Measurements from ENCODE around the gene CYP20A1. TPM values are rescaled to one million over a fixed set of nuclear protein-coding genes. Genes with fewer than 3 reads are reported as not detected.
"Not testable (repeated sequence)": the region's sequence is repeated elsewhere in the genome, so short reads cannot be mapped to it uniquely, and the experiment has no call there.

The CYP20A1 gene, protein sequence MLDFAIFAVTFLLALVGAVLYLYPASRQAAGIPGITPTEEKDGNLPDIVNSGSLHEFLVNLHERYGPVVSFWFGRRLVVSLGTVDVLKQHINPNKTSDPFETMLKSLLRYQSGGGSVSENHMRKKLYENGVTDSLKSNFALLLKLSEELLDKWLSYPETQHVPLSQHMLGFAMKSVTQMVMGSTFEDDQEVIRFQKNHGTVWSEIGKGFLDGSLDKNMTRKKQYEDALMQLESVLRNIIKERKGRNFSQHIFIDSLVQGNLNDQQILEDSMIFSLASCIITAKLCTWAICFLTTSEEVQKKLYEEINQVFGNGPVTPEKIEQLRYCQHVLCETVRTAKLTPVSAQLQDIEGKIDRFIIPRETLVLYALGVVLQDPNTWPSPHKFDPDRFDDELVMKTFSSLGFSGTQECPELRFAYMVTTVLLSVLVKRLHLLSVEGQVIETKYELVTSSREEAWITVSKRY
- total RNA-seq = 10 to 100 TPM; 30.5 to 45.1 (median 32.6) TPM

DNA sequence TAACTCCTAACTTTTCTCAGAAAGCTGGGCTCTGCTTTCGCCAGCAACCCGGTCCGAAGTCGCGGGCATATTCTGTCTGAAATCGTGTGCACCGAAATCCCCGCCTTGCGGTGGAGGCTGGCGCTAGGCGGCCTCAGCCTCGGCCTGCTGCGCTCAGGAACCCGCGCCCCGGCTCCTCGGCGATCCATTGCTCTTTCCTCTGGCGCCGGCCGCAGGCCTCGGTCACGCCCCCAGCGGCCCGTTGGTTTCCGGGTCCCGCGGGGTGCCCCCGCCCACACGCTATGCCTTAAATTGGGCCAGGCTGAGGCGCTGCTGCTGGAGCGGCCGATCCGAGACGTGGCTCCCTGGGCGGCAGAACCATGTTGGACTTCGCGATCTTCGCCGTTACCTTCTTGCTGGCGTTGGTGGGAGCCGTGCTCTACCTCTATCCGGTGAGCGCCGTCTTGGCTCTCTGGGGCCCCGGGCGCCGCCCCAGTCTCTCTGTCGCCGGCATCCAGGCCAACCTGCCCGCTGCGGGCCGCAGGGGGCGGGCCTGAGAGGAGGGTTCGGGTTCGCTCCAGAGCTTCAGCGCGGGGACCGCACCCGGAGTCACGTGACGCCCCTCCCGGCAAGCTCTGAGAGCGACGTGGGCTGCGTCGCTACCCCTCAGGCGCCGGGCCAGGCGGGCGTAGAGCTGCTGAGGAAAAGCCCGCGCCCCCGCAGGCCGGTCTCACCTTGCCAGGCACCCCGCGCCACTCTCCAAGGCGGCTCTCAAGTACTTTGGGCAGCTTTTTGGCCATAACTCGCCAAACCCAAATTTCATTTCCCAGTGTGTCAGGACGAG, at the start of gene CYP20A1:
Gene CYP20A1 (plus strand): TSS at position 315 of the 823 bp plus-strand sequence. CDS start 45 bp downstream, at position 360.
- no peaks in the 10 kb centered on the region for H3K27me3 ChIP-seq
- H3K36me3 ChIP-seq = peaks cover 0 to 22% of the 10 kb centered on the region in 2 donors
- peak within 1 kb of the TSS; percentile 47 to 70 for H3K4me3 ChIP-seq
- peak; percentile 98 for ATAC-seq
- no peaks in the 10 kb centered on the region for H3K9me3 ChIP-seq
- TF ChIP-seq, protein P1, sequence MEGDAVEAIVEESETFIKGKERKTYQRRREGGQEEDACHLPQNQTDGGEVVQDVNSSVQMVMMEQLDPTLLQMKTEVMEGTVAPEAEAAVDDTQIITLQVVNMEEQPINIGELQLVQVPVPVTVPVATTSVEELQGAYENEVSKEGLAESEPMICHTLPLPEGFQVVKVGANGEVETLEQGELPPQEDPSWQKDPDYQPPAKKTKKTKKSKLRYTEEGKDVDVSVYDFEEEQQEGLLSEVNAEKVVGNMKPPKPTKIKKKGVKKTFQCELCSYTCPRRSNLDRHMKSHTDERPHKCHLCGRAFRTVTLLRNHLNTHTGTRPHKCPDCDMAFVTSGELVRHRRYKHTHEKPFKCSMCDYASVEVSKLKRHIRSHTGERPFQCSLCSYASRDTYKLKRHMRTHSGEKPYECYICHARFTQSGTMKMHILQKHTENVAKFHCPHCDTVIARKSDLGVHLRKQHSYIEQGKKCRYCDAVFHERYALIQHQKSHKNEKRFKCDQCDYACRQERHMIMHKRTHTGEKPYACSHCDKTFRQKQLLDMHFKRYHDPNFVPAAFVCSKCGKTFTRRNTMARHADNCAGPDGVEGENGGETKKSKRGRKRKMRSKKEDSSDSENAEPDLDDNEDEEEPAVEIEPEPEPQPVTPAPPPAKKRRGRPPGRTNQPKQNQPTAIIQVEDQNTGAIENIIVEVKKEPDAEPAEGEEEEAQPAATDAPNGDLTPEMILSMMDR (IDR thresholded peaks at IDR 0.05) = peak in 3 of 4 experiments; percentile 36 to 64 (median 57)
- TF ChIP-seq POLR2A (IDR thresholded peaks at IDR 0.05) (peak; percentile 74 to 77), POLR2AphosphoS5 (IDR thresholded peaks at IDR 0.05) (peak; percentile 65), EP300 (IDR thresholded peaks at IDR 0.05) (no peak)
- peaks cover 0 to 27% (median 12%) of the 10 kb centered on the region in 3 donors for H3K4me1 ChIP-seq
- 0% methylated on average over 11 of the region's 80 CpGs for WGBS, 2 donors (ENCODE audit: low coverage in 1 of 2)
- peak within 1 kb of the TSS; percentile 75 to 98 (median 96) for H3K27ac ChIP-seq

DNA sequence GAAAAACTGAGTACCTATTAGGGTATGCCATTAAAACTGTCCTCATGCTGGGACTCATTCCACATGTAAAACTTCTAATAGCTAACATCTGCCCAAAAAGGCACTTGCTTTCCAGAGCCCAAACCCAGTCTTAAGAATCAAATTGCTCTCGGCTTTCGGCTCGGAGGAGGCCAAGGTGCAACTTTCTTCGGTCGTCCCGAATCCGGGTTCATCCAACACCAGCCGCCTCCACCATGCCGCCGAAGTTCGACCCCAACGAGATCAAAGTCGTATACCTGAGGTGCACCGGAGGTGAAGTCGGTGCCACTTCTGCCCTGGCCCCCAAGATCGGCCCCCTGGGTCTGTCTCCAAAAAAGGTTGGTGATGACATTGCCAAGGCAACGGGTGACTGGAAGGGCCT, 48.3 kb upstream of the CYP20A1 start:
- not testable (repeated sequence) for H3K27me3 ChIP-seq, H3K27ac ChIP-seq, ATAC-seq, H3K4me3 ChIP-seq, H3K9me3 ChIP-seq, H3K4me1 ChIP-seq
- WGBS, 2 donors (ENCODE audit: low coverage in 1 of 2) = 96% methylated on average over 7 of the region's 17 CpGs; no CpG with 5 or more reads in 1 of the 2 donors
- H3K36me3 ChIP-seq = peaks cover 0 to 72% of the 10 kb centered on the region in 2 donors

DNA sequence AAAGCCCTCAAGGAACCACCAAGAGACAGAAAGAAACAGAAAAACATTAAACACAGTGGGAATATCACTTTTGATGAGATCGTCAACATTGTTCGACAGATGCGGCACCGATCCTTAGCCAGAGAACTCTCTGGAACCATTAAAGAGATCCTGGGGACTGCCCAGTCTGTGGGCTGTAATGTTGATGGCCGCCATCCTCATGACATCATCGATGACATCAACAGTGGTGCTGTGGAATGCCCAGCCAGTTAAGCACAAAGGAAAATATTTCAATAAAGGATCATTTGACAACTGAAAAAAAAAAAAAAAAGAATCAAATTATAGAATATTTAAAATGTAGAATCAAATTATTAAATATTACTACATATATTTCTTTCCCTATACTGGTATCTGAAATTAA, 47.8 kb upstream of the CYP20A1 start:
- not testable (repeated sequence) for H3K4me3 ChIP-seq, ATAC-seq, H3K27ac ChIP-seq, H3K9me3 ChIP-seq, H3K27me3 ChIP-seq, H3K4me1 ChIP-seq
- 100% methylated on average over 2 to 4 of the region's 6 CpGs for WGBS, 2 donors (ENCODE audit: low coverage in 1 of 2)
- H3K36me3 ChIP-seq = peaks cover 0 to 72% of the 10 kb centered on the region in 2 donors

DNA sequence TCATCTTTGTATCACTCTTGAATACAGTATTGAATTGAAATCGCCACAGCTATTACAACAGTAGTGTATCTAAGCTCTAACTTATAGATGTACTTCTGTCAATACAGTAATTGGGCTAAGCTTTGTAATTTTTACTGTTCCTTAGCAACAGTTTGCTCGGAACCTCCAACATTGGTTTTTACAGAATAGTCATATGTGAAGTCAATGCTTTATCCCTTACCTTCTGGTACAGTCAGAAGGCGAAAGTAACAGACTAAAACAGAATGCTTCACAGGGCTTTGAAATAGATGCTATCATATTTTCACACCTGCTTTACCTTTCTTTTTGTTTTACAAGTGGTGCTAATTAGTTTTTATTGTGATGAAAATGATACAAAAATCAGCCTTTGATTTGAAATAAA, 46.9 kb upstream of the CYP20A1 start:
- Histone ChIP-seq H3K27me3 (no peaks in the 10 kb centered on the region), H3K27ac (no peak overlapping the region), H3K4me1 (no peaks in the 10 kb centered on the region), H3K4me3 (no peak overlapping the region), H3K9me3 (no peaks in the 10 kb centered on the region), H3K36me3 (peaks cover 0 to 72% of the 10 kb centered on the region in 2 donors)
- no peak for TF ChIP-seq EP300 (IDR thresholded peaks at IDR 0.05)
- TF ChIP-seq, protein P1 (IDR thresholded peaks at IDR 0.05) = no peak
- no peak for TF ChIP-seq POLR2AphosphoS5 (IDR thresholded peaks at IDR 0.05)
- no peak for TF ChIP-seq POLR2A (IDR thresholded peaks at IDR 0.05)
- 93 to 97% methylated on average over 3 of the region's 3 CpGs for WGBS, 2 donors (ENCODE audit: low coverage in 1 of 2)
- ATAC-seq = no peak

DNA sequence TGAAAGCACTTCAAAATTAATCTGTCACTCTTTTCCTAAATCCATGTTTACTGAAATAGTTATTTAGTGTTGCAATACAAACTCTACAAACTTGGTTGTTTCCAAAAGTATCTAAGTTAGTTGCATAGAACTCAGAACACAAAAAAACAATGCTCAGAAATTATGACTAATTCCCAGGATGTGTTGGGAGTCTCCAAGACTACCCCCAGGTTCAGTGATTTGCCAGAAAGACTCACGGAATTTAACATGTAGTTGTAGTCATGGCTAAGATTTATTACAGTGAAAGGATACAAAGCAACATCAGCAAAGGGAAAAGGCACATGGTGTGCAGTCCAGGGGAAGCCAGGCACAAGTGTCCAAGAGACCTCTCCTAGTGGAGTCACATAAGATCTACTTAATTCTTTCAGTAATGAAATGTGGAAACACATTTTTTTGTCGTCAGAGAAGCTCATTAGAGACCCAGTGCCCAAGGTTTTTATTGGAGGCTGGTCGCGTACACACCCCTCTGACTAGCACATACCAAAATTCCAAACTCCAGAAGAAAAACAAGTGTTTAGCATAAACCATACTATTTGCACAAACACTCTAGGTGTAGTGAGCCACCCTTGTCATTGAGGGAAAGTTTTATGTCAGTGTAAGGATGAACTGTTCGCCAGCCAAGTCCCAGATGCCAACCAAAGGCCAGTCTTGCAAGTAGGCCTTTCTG, 43.3 kb upstream of the CYP20A1 start:
- H3K4me3 ChIP-seq = no peak overlapping the region
- H3K36me3 ChIP-seq = peaks cover 0 to 84% of the 10 kb centered on the region in 2 donors
- no peaks in the 10 kb centered on the region for H3K27me3 ChIP-seq
- no peak overlapping the region for H3K27ac ChIP-seq
- no peaks in the 10 kb centered on the region for H3K9me3 ChIP-seq
- no peak for ATAC-seq
- 77 to 88% methylated on average over 3 to 5 of the region's 5 CpGs for WGBS, 2 donors (ENCODE audit: low coverage in 1 of 2)
- no peaks in the 10 kb centered on the region for H3K4me1 ChIP-seq
- TF ChIP-seq EP300 (IDR thresholded peaks at IDR 0.05) (no peak), POLR2A (IDR thresholded peaks at IDR 0.05) (no peak), POLR2AphosphoS5 (IDR thresholded peaks at IDR 0.05) (no peak)
- TF ChIP-seq, protein P1 (IDR thresholded peaks at IDR 0.05) = no peak
